HFF-Myc (cell line): ENCODE results near the gene CDH4.

ENCODE experiments used
- DNase-seq: peaks from one replicate; pipeline ENCODE4 v3.0.0-alpha.2; 2011; ENCODE audit warnings: low read depth; ENCODE audit errors: extremely low read depth
- H3K4me3 ChIP-seq: replicated peaks from 2 replicates; pipeline ENCODE4 v1.5.1; 2011; ENCODE audit warnings: low read depth, mild to moderate bottlenecking, control low read depth, low read length
- CTCF ChIP-seq: IDR thresholded peaks from 2 replicates; pipeline ENCODE4 v1.5.1; 2012; ENCODE audit warnings: mild to moderate bottlenecking, low read depth, low read length, control low read depth; ENCODE audit errors: missing control alignments

Gene CDH4

GRCh38 chr20:61324906-61325305 is 72.8 kb downstream of the CDH4 start:
- no peak for DNase-seq
- no peak for TF ChIP-seq CTCF
- no peak overlapping the region for H3K4me3 ChIP-seq

GRCh38 chr20:61325718-61326117 is 73.7 kb downstream of the CDH4 start:
- H3K4me3 ChIP-seq, result no peak overlapping the region
- TF ChIP-seq CTCF, result no peak
- DNase-seq, result no peak

GRCh38 chr20:61328911-61329558 is 77.0 kb downstream of the CDH4 start:
- H3K4me3 ChIP-seq, result no peak overlapping the region
- TF ChIP-seq CTCF, result no peak
- no peak for DNase-seq

GRCh38 chr20:61330441-61330840 is 78.4 kb downstream of the CDH4 start:
- H3K4me3 ChIP-seq, result no peak overlapping the region
- TF ChIP-seq CTCF, result no peak
- no peak for DNase-seq

GRCh38 chr20:61331543-61331942 is 79.5 kb downstream of the CDH4 start:
- DNase-seq, result no peak
- TF ChIP-seq CTCF, result no peak
- H3K4me3 ChIP-seq, result no peak overlapping the region

- DNase-seq, result no peak
- no peak for TF ChIP-seq CTCF
- H3K4me3 ChIP-seq, result no peak overlapping the region
These were observed 80.2 kb downstream of the CDH4 start for GRCh38 chr20:61332016-61332975.
